ENCODE results near the gene SHROOM3.

DNA sequence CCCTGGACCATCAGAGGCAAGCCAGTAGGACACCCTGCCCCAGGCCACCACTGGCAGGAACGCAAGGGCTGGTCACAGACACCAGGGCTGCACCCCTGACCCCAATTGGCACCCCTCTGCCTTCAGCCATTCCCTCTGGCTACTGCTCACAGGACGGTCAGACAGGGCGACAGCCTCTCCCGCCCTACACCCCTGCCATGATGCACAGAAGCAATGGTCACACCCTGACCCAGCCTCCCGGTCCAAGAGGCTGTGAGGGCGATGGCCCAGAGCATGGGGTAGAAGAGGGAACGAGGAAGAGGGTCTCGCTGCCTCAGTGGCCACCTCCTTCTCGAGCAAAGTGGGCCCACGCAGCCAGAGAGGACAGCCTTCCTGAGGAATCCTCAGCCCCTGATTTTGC lies 319.4 kb downstream of the SHROOM3 start:
- TF ChIP-seq ZNF446 (CRISPR knock-in tag; IDR thresholded peaks at IDR 0.05) (no peak), SIN3A (IDR thresholded peaks at IDR 0.05; ENCODE audit: borderline replicate concordance, low read depth, low read length) (no peak), CTCF (CRISPR knock-in tag; IDR thresholded peaks at IDR 0.05) (no peak), EZH2 (conservative IDR thresholded peaks at IDR 0.05; ENCODE audit: low read depth, low read length) (no peak), ZNF383 (CRISPR knock-in tag; IDR thresholded peaks at IDR 0.05; ENCODE audit: borderline replicate concordance) (no peak), TEAD2 (CRISPR knock-in tag; IDR thresholded peaks at IDR 0.05) (no peak), LRRFIP1 (CRISPR knock-in tag; conservative IDR thresholded peaks at IDR 0.05) (no peak), KAT7 (CRISPR knock-in tag; IDR thresholded peaks at IDR 0.05; ENCODE audit: borderline replicate concordance) (no peak), TCF7L2 (IDR thresholded peaks at IDR 0.05; ENCODE audit: low read depth, low read length) (no peak), SOX5 (CRISPR knock-in tag; IDR thresholded peaks at IDR 0.05; ENCODE audit: borderline replicate concordance) (no peak), TCF7 (IDR thresholded peaks at IDR 0.05; ENCODE audit: low read depth) (no peak)
- TF ChIP-seq, protein P1, sequence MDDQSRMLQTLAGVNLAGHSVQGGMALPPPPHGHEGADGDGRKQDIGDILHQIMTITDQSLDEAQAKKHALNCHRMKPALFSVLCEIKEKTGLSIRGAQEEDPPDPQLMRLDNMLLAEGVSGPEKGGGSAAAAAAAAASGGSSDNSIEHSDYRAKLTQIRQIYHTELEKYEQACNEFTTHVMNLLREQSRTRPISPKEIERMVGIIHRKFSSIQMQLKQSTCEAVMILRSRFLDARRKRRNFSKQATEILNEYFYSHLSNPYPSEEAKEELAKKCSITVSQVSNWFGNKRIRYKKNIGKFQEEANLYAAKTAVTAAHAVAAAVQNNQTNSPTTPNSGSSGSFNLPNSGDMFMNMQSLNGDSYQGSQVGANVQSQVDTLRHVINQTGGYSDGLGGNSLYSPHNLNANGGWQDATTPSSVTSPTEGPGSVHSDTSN (CRISPR knock-in tag; IDR thresholded peaks at IDR 0.05; ENCODE audit: borderline replicate concordance), result no peak

All from HepG2 (cell line).